HG02623 (cell line): Measurements from ENCODE around the gene CDCA8.
"Not testable (repeated sequence)": the region's sequence is repeated elsewhere in the genome, so short reads cannot be mapped to it uniquely, and the experiment has no call there.

Experiments
- ATAC-seq: cut with Tn5 transposase; IDR thresholded peaks from one replicate; pipeline ENCODE4 v1.9.1; 2021; ENCODE audit warnings: moderate library complexity; ENCODE audit not compliant: unreplicated experiment

Gene CDCA8

DNA sequence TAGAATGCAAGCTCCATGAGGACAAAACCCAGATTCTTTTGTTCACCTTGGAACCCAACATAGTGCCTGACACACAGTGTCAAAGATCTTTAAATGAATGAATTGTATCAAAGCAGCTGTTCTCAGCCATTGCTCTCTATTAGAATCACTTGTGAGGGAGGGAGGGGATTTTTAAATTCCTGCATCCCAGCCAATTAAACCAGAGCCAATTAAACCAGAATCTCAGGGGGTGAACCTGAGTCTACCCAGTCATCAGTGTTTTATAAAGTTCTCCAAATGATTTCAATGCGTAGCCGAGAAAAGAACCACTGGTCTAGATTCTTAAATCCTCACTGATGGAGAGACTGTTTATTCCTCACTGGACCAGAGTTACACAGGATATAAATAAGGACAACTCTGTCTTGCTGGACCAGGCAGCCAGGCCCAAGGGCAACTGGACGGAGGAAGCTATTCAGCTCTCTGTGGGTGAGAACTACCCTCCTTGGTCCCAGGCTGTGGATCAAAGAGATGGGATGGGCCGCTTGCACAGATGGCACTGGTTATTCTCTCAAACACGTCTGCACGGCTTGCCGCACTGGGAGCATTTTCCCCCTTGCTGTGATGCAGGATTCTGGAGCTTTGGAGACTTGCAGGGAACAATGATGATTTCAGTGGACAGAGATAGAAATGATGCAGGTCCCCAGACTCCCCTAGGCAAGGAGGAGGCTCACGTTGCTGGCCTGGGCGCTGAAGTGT lies 20.0 kb upstream of the CDCA8 start:
- no peak for ATAC-seq

- ATAC-seq: no peak
These were observed 18.4 kb upstream of the CDCA8 start for GRCh38 chr1:37673920-37674319.

GRCh38 chr1:37676281-37677142 lies 15.8 kb upstream of the CDCA8 start:
- no peak for ATAC-seq

GRCh38 chr1:37677143-37677439 lies 15.2 kb upstream of the CDCA8 start:
- no peak for ATAC-seq

- ATAC-seq: no peak
These were observed 14.5 kb upstream of the CDCA8 start for GRCh38 chr1:37677808-37678207.

GRCh38 chr1:37680933-37681332 lies 11.4 kb upstream of the CDCA8 start:
- no peak for ATAC-seq

DNA sequence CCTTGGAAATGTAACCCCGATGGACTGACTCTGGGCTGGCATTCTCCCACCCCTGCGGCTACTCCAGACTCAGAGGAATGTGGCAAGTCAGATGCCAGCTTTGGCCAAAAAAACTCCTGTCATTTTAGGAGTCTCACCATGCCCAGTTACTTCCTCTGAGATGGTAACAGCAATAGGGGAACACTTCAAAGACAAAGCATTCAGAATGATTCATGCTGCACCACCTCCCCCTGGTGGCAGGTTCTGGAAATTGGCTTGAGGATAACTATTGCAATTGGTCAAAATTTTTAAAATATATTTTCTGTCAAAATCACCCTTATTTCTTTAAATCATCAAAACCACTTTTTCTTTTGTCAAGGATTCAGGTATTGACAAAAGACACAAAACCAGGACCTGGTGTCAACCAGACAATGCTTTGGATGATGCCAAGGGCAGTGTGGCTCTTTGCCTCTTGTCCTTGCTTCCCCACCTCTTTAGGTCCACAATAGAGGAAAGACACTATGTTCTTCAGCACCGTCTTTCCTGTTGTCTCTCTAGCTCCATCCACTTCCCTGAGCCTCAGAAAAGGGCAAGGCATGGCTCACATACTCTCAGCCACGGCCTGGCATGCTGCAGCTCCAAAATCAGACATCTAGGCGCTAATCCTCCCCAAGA lies 9.9 kb upstream of the CDCA8 start:
- no peak for ATAC-seq

DNA sequence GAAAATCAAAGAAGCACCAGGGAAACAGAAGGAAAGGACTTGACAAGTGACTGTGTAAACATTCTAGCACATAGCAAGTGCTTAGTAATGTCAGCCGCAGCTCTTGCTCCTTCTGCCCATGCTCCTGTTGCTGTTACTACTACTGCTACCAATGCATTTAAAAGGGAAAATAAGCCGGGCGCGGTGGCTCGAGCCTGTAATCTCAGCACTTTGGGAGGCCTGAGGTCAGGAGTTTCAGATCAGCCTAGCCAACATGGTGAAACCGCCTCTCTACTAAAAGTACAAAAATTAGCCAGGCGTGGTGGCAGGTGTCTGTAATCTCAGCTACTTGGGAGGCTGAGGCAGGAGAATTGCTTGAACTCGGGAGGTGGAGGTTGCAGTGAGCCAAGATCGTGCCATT lies 8.1 kb upstream of the CDCA8 start:
- ATAC-seq: not testable (repeated sequence)

DNA sequence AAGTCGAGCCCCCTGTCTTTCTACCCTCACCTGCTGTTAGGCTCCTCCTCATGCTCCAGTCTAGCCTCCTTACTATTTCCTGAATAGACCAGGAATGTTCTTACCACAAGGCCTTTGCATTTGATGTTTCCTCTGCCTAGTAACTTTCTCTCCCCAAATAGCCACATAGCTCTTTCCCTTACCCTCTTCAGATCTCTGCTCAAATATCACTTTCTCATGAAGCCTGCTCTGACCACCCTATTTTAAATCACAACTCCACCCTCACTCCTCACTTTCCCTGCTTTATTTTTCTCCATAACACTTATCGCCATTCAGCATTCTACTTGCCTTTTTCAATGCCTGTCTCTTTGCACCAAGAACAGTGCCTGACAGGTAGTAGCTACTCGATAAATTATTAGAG lies 6.6 kb upstream of the CDCA8 start:
- ATAC-seq: no peak

GRCh38 chr1:37687764-37688163 lies 4.6 kb upstream of the CDCA8 start:
- not testable (repeated sequence) for ATAC-seq

- no peak for ATAC-seq
These were observed 3.4 kb upstream of the CDCA8 start for GRCh38 chr1:37688926-37689325.

DNA sequence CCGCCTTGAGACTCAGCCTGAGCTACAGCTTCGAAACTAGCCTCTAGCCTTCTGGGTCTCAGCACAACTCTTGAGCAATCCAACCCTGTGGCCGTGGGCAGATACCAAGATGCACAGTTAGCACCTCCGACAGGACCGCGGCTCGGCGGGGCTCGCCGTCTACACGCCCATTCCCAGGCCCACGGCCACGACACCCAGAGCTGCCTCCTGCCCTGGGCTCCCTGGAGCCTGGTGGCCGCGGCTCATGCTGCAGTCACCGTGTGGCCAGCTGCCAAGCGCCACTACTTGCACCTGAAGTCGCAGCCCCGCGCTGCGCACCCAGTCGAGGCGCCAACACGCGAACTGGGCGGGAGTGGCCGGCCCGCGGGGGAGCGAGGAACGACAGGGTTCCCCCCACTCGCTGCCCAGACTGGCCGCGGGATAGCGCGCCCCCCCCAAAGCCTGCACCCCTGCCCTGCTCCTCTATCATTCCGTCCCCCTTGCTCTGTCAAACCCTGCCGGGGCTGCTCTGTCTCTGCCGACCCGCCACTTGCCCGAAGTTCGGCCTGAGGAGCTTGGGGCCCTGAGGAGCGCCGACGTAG lies 729 bp upstream of the CDCA8 start:
- peak; percentile 9 for ATAC-seq

DNA sequence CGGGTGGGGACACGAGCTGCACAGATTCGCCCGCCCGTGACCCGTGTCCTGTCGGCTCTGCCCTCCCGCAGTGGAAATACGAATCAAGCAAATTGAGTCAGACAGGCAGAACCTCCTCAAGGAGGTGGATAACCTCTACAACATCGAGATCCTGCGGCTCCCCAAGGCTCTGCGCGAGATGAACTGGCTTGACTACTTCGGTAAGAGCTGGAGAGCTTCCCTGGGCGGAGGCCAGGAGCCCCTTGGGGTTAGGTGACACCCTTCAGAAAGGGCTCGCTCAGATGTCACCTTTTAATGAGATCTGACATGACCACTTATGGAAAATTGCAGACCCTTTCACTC lies 489 bp downstream of the CDCA8 start:
- ATAC-seq: no peak

DNA sequence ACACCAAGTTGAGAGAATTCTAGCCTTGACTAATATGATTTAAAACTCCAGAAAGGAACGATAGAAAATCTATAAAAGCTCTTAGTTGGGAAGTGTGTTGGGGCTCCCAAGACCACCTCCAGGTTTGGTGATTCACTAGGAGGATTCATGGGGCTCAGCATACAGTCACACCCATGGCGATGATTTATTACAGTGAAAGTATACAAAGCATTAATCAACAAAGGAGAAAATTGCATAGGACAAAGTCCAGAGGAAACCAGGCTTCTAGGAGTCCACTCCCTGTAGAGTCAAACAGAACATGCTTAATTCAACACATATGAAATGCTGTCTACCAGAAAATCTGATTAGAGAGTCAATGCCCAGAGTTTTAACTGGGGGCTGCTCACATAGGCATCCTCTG lies 4.8 kb downstream of the CDCA8 start:
- ATAC-seq: no peak

- no peak for ATAC-seq
These were observed 5.4 kb downstream of the CDCA8 start for GRCh38 chr1:37697737-37698136.

DNA sequence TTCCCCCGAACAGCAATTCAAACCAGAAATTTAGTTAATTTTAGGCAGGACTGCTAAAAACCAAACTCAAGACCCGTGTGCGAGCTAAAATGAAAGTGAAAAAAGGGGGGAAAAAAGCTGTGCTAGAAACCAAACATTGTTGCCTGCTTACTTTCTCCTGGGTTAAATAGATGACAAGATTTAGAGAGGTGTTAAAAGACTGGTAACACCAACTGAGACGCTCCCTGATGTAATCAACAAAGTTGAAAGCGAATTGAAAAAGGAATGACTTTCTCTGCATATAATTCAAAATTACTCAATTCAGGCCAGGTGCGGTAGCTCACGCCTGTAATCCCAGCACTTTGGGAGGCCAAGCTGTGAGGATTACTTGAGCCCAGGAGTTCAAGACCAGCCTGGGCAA lies 6.8 kb downstream of the CDCA8 start:
- ATAC-seq: no peak

DNA sequence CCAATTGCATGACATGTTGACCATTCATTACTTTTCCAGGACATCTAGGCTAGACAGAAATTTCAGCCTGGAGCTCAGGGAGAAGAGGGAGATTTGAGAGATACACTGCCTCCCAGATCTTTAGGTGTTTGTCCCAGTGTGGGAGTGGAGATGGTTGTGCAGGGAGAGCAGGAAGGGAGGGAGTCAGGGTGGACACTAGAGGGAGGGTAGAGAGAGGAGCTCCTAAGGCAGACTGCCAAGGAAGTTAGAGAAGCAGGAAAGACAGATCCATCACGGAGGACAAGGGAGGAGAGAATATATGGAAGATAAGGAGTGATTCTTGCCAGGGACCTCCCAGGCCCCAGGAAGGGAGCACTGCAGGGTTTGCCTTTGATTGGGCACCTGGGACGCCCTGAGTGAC lies 8.7 kb downstream of the CDCA8 start:
- no peak for ATAC-seq

DNA sequence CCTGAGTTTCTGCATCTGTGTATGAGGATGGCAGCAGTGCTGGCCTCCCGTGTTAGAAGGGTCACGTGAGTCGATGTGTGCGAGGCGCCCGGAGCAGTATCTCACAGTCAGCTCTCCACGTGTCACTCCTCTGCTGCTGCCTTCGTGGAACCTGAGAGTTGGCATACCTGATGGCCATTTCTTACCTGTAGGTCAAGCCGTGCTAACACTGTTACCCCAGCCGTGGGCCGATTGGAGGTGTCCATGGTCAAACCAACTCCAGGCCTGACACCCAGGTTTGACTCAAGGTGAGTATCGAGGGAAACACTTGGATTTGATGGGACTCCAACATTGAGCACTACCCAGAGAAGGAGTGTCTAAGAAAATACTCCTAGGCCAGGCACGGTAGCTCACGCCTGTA lies 10.7 kb downstream of the CDCA8 start:
- no peak for ATAC-seq

GRCh38 chr1:37704966-37705365 lies 12.7 kb downstream of the CDCA8 start:
- no peak for ATAC-seq

DNA sequence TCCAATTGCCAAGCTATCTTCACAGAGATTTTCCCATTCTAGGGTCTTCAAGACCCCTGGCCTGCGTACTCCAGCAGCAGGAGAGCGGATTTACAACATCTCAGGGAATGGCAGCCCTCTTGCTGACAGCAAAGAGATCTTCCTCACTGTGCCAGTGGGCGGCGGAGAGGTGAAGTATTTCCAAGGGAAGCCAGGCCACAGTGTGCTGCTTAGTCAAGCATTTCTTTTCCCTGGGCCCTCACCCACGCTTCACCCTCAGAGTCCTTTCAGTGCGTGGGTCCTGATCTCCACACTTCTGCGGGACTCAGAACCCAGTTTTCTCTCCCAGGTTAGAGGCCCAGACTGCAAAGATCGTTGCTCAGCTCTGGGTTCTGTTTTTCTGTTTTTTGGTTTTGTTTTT lies 13.1 kb downstream of the CDCA8 start:
- ATAC-seq: no peak

- no peak for ATAC-seq
These were observed 16.2 kb downstream of the CDCA8 start for GRCh38 chr1:37708471-37708870.

- no peak for ATAC-seq
These were observed 21.9 kb downstream of the CDCA8 start for GRCh38 chr1:37714226-37714625.
